ENCODE data around the gene EPX. TPM values are rescaled to one million over a fixed set of nuclear protein-coding genes. Genes with fewer than 3 reads are reported as not detected.
A peak's percentile ranks its signal among the peaks of the same experiment; 100 is the strongest.

The EPX gene
- polyA plus RNA-seq, 3 donors, result not detected

- no peaks in the 10 kb centered on the region for H3K36me3 Mint-ChIP-seq
These were observed 43.9 kb downstream of the EPX start for GRCh38 chr17:58236394-58236793.

GRCh38 chr17:58238147-58238634, 45.7 kb downstream of the EPX start, which contains the start of gene LPO:
Gene LPO, plus strand, starts transcription at chr17:58238584. Its CDS starts 4,396 bp downstream, at chr17:58242980.
- Mint-ChIP-seq H3K9me3 (peaks cover 0 to 4% (median 0%) of the 10 kb centered on the region in 7 donors), H3K36me3 (no peaks in the 10 kb centered on the region), H3K27me3 (ENCODE audit: low read depth in 3 of 3) (peaks cover 45 to 70% (median 62%) of the 10 kb centered on the region in 3 donors), H3K4me3 (peak within 1 kb of the TSS in 1 of 2 donors; percentile 65), H3K27ac (no peak within 1 kb of the TSS), H3K4me1 (peaks cover 25% of the 10 kb centered on the region)
- Histone ChIP-seq H3K79me2 (ENCODE audit: insufficient read depth, low read length) (no peaks in the 10 kb centered on the region), H3K9ac (ENCODE audit: insufficient read depth, low read length, poor library complexity, severe bottlenecking) (no peak within 1 kb of the TSS), H3K9me3 (replicated peaks in 1 of 2; ENCODE audit: control insufficient read depth in 1 of 2, insufficient read depth in 1 of 2, low read length in 2 of 2) (no peaks in the 10 kb centered on the region), H3K4me2 (replicated peaks; ENCODE audit: extremely low read depth, low read length, poor library complexity, severe bottlenecking) (peak within 1 kb of the TSS; percentile 38), H3K4me1 (ENCODE audit: control insufficient read depth in 1 of 2, insufficient read depth in 2 of 2, low read length in 2 of 2) (peaks cover 13 to 20% of the 10 kb centered on the region in 2 donors), H3K27ac (ENCODE audit: low read depth in 1 of 2, low read length in 2 of 2) (no peak within 1 kb of the TSS), H3K4me3 (replicated peaks in 1 of 3; ENCODE audit: low read depth in 2 of 3, low read length in 3 of 3) (no peak within 1 kb of the TSS), H4K20me1 (ENCODE audit: insufficient read depth, low read length) (no peaks in the 10 kb centered on the region), H3K27me3 (ENCODE audit: control insufficient read depth in 2 of 2, insufficient read depth in 2 of 2, low read length in 2 of 2) (peaks cover 22 to 59% of the 10 kb centered on the region in 2 donors), H2AFZ (ENCODE audit: insufficient read depth, low read depth, low read length, poor library complexity, severe bottlenecking) (peak within 1 kb of the TSS; percentile 57), H3K36me3 (replicated peaks in 1 of 2; ENCODE audit: control insufficient read depth in 1 of 2, insufficient read depth in 2 of 2, low read length in 2 of 2) (no peaks in the 10 kb centered on the region)
- TF ChIP-seq, protein P1, sequence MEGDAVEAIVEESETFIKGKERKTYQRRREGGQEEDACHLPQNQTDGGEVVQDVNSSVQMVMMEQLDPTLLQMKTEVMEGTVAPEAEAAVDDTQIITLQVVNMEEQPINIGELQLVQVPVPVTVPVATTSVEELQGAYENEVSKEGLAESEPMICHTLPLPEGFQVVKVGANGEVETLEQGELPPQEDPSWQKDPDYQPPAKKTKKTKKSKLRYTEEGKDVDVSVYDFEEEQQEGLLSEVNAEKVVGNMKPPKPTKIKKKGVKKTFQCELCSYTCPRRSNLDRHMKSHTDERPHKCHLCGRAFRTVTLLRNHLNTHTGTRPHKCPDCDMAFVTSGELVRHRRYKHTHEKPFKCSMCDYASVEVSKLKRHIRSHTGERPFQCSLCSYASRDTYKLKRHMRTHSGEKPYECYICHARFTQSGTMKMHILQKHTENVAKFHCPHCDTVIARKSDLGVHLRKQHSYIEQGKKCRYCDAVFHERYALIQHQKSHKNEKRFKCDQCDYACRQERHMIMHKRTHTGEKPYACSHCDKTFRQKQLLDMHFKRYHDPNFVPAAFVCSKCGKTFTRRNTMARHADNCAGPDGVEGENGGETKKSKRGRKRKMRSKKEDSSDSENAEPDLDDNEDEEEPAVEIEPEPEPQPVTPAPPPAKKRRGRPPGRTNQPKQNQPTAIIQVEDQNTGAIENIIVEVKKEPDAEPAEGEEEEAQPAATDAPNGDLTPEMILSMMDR (IDR thresholded peaks at IDR 0.05), result no peak
- WGBS (ENCODE audit: insufficient coverage), result 50% methylated on average over 2 of the region's 5 CpGs
- intact Hi-C loops (cut with micrococcal nuclease), result no loop called here
- no peak for DNase-seq

More at GRCh38 chr17:58236394-58236793, 43.9 kb downstream of the EPX start:
- no peak overlapping the region for H3K27ac Mint-ChIP-seq
- H4K20me1 ChIP-seq (ENCODE audit: insufficient read depth, low read length), result no peaks in the 10 kb centered on the region
- H3K4me3 Mint-ChIP-seq, result no peak overlapping the region
- no peak overlapping the region for H3K4me3 ChIP-seq (replicated peaks in 1 of 3; ENCODE audit: low read depth in 2 of 3, low read length in 3 of 3)
- WGBS (ENCODE audit: insufficient coverage), result 100% methylated on average over 1 of the region's 2 CpGs
- no peak overlapping the region for H2AFZ ChIP-seq (ENCODE audit: insufficient read depth, low read depth, low read length, poor library complexity, severe bottlenecking)
- H3K9ac ChIP-seq (ENCODE audit: insufficient read depth, low read length, poor library complexity, severe bottlenecking), result no peak overlapping the region
- no peaks in the 10 kb centered on the region for H3K36me3 ChIP-seq (replicated peaks in 1 of 2; ENCODE audit: control insufficient read depth in 1 of 2, insufficient read depth in 2 of 2, low read length in 2 of 2)
- peaks cover 29 to 38% of the 10 kb centered on the region in 2 donors for H3K4me1 ChIP-seq (ENCODE audit: control insufficient read depth in 1 of 2, insufficient read depth in 2 of 2, low read length in 2 of 2)
- intact Hi-C loops (cut with micrococcal nuclease), result no loop called here
- TF ChIP-seq, protein P1 (IDR thresholded peaks at IDR 0.05), result no peak
- H3K27me3 ChIP-seq (ENCODE audit: control insufficient read depth in 2 of 2, insufficient read depth in 2 of 2, low read length in 2 of 2), result peaks cover 16 to 42% of the 10 kb centered on the region in 2 donors
- H3K4me2 ChIP-seq (replicated peaks; ENCODE audit: extremely low read depth, low read length, poor library complexity, severe bottlenecking), result no peak overlapping the region
- no peaks in the 10 kb centered on the region for H3K9me3 ChIP-seq (replicated peaks in 1 of 2; ENCODE audit: control insufficient read depth in 1 of 2, insufficient read depth in 1 of 2, low read length in 2 of 2)
- H3K9me3 Mint-ChIP-seq, result peaks cover 0 to 4% (median 0%) of the 10 kb centered on the region in 7 donors
- H3K4me1 Mint-ChIP-seq, result peaks cover 40% of the 10 kb centered on the region
- no peak overlapping the region for H3K27ac ChIP-seq (ENCODE audit: low read depth in 1 of 2, low read length in 2 of 2)
- DNase-seq, result no peak
- H3K27me3 Mint-ChIP-seq (ENCODE audit: low read depth in 3 of 3), result peaks cover 30 to 52% (median 45%) of the 10 kb centered on the region in 3 donors
- no peaks in the 10 kb centered on the region for H3K79me2 ChIP-seq (ENCODE audit: insufficient read depth, low read length)

Measured in CD14-positive monocyte (primary cell).